Caco-2 (cell line): ENCODE results near the gene KIF4A. TPM values are rescaled to one million over a fixed set of nuclear protein-coding genes. Genes with fewer than 3 reads are reported as not detected.
"Not testable (repeated sequence)": the region's sequence is repeated elsewhere in the genome, so short reads cannot be mapped to it uniquely, and the experiment has no call there.

ENCODE experiments used
- BruUV-seq: library from RNA; stranded (reverse); fragments of 400-500 nt; replicated peaks from 2 replicates; lab custom pipeline; 2021; lab: Mats Ljungman, UMichigan
- CTCF ChIA-PET: fragments of 300-600 bp; sonication (Branson Sonifier 250); formaldehyde crosslinking; loops from one replicate; lab custom pipeline; 2022; ENCODE audit warnings: antibody characterized with exemption; lab: Charles Lee
- POLR2A ChIA-PET: fragments of 300-600 bp; sonication (Branson Sonifier 250); formaldehyde crosslinking; loops from one replicate; lab custom pipeline; 2022; ENCODE audit warnings: antibody characterized with exemption; lab: Charles Lee
- DNase-seq, 2 experiments: peaks; one replicate each; pipeline versions ENCODE4 v3.0.0 to v3.0.0-alpha.2; 2020 to 2022
- H3K27me3 ChIP-seq: replicated peaks from 2 replicates; pipeline ENCODE4 v1.6.0; 2011; ENCODE audit warnings: low read length; ENCODE audit not compliant: control insufficient read depth, insufficient read depth
- H3K36me3 ChIP-seq: 2 replicates; pipeline ENCODE4 v1.5.1; 2011; ENCODE audit warnings: low read length; ENCODE audit not compliant: control insufficient read depth, insufficient read depth
- H3K4me1 ChIP-seq: fragments of 250-450 bp; sonication (Bioruptor Pico); 2 replicates; pipeline ENCODE4 v1.5.1; 2020; ENCODE audit warnings: mild to moderate bottlenecking
- H3K4me3 ChIP-seq: 2 replicates; pipeline ENCODE4 v1.5.1; 2011; ENCODE audit warnings: low read depth, mild to moderate bottlenecking, control low read depth, low read length
- H3K9me3 ChIP-seq: fragments of 250-450 bp; sonication (Bioruptor Pico); 2 replicates; pipeline ENCODE4 v1.5.1; 2020; ENCODE audit warnings: mild to moderate bottlenecking, moderate library complexity
- H3K27ac Mint-ChIP-seq: one replicate; pipeline ENCODE4 v1.8.0; 2022; ENCODE audit warnings: mixed read lengths; ENCODE audit not compliant: unreplicated experiment
- H3K27me3 Mint-ChIP-seq: one replicate; pipeline ENCODE4 v1.8.0; 2022; ENCODE audit warnings: mixed read lengths; ENCODE audit not compliant: insufficient read depth, unreplicated experiment
- H3K36me3 Mint-ChIP-seq: one replicate; pipeline ENCODE4 v1.8.0; 2022; ENCODE audit warnings: mild to moderate bottlenecking, mixed read lengths; ENCODE audit not compliant: insufficient read depth, unreplicated experiment
- H3K4me1 Mint-ChIP-seq: one replicate; pipeline ENCODE4 v1.8.0; 2022; ENCODE audit warnings: low read depth, mixed read lengths; ENCODE audit not compliant: unreplicated experiment
- H3K4me3 Mint-ChIP-seq: one replicate; pipeline ENCODE4 v1.8.0; 2022; ENCODE audit warnings: mild to moderate bottlenecking, moderate library complexity, mixed read lengths; ENCODE audit not compliant: unreplicated experiment
- H3K9me3 Mint-ChIP-seq: one replicate; pipeline ENCODE4 v1.8.0; 2022; ENCODE audit warnings: mixed read lengths; ENCODE audit not compliant: unreplicated experiment
- CTCF ChIP-seq, 2 experiments: fragments of 200-600 bp in 1 of 2; IDR thresholded peaks; 1 replicate in 1 of 2; 2 replicates in 1 of 2; pipeline versions ENCODE4 v1.5.1 to v1.8.0; 2011 to 2022; ENCODE audit warnings: antibody characterized with exemption in 1 of 2, control low read depth in 1 of 2, inconsistent platforms in 1 of 2, low read depth in 1 of 2, low read length in 1 of 2, mild to moderate bottlenecking in 1 of 2, moderate library complexity in 1 of 2; ENCODE audit not compliant: insufficient read depth in 1 of 2, severe bottlenecking in 1 of 2, unreplicated experiment in 1 of 2
- intact Hi-C: fragments of 100-400 bp; cut with micrococcal nuclease; formaldehyde crosslinking; loops from one replicate; pipeline ENCODE4 v1.10.0; 2022; ENCODE audit not compliant: unreplicated experiment
- total RNA-seq: library from RNA; stranded (reverse); gene quantifications from 2 replicates; pipeline ENCODE4 v1.2.3, GENCODE V29; 2022

Gene KIF4A
- total RNA-seq, 1 experiment from 2014 or later, result 39.6 TPM

DNA sequence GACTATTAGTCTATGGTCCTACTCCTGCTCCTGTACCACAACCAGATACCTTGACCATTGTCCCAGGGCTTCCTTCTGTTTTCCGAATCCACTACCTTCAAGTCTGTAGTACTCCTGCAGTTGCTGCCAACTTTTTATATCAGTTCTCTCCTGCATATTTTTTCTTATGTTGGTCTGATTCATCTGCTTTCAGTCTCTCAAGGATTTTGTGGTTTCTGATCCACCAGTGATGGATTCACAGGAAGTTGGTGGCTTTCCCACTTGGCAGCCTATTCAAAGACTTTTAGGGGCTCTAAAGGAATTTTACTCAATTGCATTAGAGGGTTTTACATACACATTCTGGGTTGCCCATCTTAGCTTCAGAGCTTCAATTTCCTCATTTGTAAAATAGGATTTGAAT lies 23.6 kb downstream of the KIF4A start:
- ChIA-PET CTCF (no interaction called here), POLR2A (no interaction called here)
- Mint-ChIP-seq H3K4me1 (no peaks in the 10 kb centered on the region), H3K36me3 (peaks cover 12% of the 10 kb centered on the region), H3K27me3 (no peaks in the 10 kb centered on the region), H3K4me3 (no peak overlapping the region), H3K9me3 (no peaks in the 10 kb centered on the region), H3K27ac (no peak overlapping the region)
- Histone ChIP-seq H3K4me3 (no peak overlapping the region), H3K27me3 (no peaks in the 10 kb centered on the region), H3K36me3 (no peaks in the 10 kb centered on the region), H3K4me1 (no peaks in the 10 kb centered on the region), H3K9me3 (no peaks in the 10 kb centered on the region)
- BruUV-seq, result no TSS peak
- no peak for TF ChIP-seq CTCF (IDR thresholded peaks at IDR 0.05; ENCODE audit: insufficient read depth in 1 of 2, low read depth in 1 of 2, low read length in 1 of 2, severe bottlenecking in 1 of 2, unreplicated experiment in 1 of 2)
- intact Hi-C loops, result no loop called here
- DNase-seq, result no peak

DNA sequence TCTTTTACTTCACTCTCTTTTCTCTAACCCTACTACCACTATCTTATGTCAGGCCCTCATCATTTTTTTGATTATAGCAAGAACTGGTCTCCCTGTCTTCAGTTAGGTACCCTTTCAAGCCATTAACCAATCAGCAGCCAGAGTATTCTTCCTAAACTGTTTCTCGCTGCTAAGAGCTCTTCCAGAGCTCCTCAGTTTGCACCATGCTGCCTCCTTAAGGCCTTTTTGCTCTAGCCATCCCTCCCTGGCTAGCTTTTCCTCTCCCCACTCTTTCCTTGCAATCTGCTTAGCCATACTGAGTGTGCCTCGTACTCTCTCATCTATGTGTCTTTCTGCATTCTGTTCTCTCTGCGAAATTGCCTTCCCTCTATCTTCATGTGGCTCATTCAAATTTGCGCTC lies 32.9 kb downstream of the KIF4A start:
- Mint-ChIP-seq H3K36me3 (peaks cover 8% of the 10 kb centered on the region), H3K27me3 (no peaks in the 10 kb centered on the region), H3K4me1 (no peaks in the 10 kb centered on the region), H3K4me3 (no peak overlapping the region), H3K9me3 (no peaks in the 10 kb centered on the region), H3K27ac (no peak overlapping the region)
- POLR2A ChIA-PET, result no interaction called here
- no TSS peak for BruUV-seq
- H3K36me3 ChIP-seq, result no peaks in the 10 kb centered on the region
- H3K4me1 ChIP-seq, result no peaks in the 10 kb centered on the region
- no peaks in the 10 kb centered on the region for H3K9me3 ChIP-seq
- no peak for DNase-seq
- intact Hi-C loops, result no loop called here
- CTCF ChIA-PET, result no interaction called here
- no peaks in the 10 kb centered on the region for H3K27me3 ChIP-seq
- TF ChIP-seq CTCF (IDR thresholded peaks at IDR 0.05; ENCODE audit: insufficient read depth in 1 of 2, low read depth in 1 of 2, low read length in 1 of 2, severe bottlenecking in 1 of 2, unreplicated experiment in 1 of 2), result no peak
- H3K4me3 ChIP-seq, result no peak overlapping the region

GRCh38 chrX:70323628-70324027 lies 33.7 kb downstream of the KIF4A start:
- intact Hi-C loops, H3K4me3 ChIP-seq, H3K9me3 ChIP-seq, BruUV-seq, H3K27me3 Mint-ChIP-seq, H3K9me3 Mint-ChIP-seq, H3K27ac Mint-ChIP-seq, H3K36me3 ChIP-seq, H3K27me3 ChIP-seq, CTCF ChIA-PET, H3K4me3 Mint-ChIP-seq, DNase-seq, H3K36me3 Mint-ChIP-seq, POLR2A ChIA-PET, H3K4me1 ChIP-seq, H3K4me1 Mint-ChIP-seq: not testable (repeated sequence)

DNA sequence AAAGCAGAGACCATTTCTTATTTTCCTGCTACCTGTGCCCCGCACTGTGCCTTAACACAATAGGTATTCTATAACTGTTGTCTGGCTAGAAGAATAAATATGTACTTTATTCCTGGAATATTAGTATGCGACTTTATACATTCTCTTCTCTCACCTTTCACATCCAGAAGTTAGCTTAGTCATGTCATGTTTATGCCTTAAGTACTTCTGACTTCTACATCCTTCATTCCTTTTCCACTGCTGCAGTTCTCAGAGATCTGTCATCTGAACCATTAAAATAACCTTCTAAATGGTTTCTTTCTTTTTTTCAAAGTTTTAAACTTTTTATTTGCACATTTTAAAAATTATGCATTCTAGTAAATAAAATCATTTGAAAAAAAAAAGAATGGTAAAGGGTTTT lies 34.4 kb downstream of the KIF4A start:
- Histone ChIP-seq H3K9me3 (no peaks in the 10 kb centered on the region), H3K27me3 (no peaks in the 10 kb centered on the region), H3K4me3 (no peak overlapping the region), H3K4me1 (no peaks in the 10 kb centered on the region), H3K36me3 (no peaks in the 10 kb centered on the region)
- no peak for DNase-seq
- BruUV-seq, result no TSS peak
- ChIA-PET CTCF (no interaction called here), POLR2A (no interaction called here)
- Mint-ChIP-seq H3K9me3 (no peaks in the 10 kb centered on the region), H3K36me3 (peaks cover 8% of the 10 kb centered on the region), H3K27ac (no peak overlapping the region), H3K27me3 (no peaks in the 10 kb centered on the region), H3K4me1 (no peaks in the 10 kb centered on the region), H3K4me3 (no peak overlapping the region)
- intact Hi-C loops, result no loop called here
- TF ChIP-seq CTCF (IDR thresholded peaks at IDR 0.05; ENCODE audit: insufficient read depth in 1 of 2, low read depth in 1 of 2, low read length in 1 of 2, severe bottlenecking in 1 of 2, unreplicated experiment in 1 of 2), result no peak
